Effector memory CD4-positive, alpha-beta T cell (primary cell): ENCODE results near the gene RAB11FIP3.

Experiments
- DNase-seq, 3 donors: peaks; one replicate each; pipeline ENCODE4 v3.0.0-alpha.2; 2020
- H3K27ac ChIP-seq: 2 replicates; pipeline ENCODE4 v1.7.0; 2013; ENCODE audit warnings: mild to moderate bottlenecking, low read length, moderate library complexity; ENCODE audit not compliant: insufficient read depth, poor library complexity, severe bottlenecking
- H3K27me3 ChIP-seq: replicated peaks from 2 replicates; pipeline ENCODE4 v1.7.0; 2013; ENCODE audit warnings: mild to moderate bottlenecking, low read length; ENCODE audit not compliant: insufficient read depth, control insufficient read depth, poor library complexity, severe bottlenecking
- H3K36me3 ChIP-seq: 2 replicates; pipeline ENCODE4 v1.7.0; 2013; ENCODE audit warnings: mild to moderate bottlenecking, low read length, moderate library complexity; ENCODE audit not compliant: control insufficient read depth, insufficient read depth
- H3K4me1 ChIP-seq: 2 replicates; pipeline ENCODE4 v1.7.0; 2013; ENCODE audit warnings: low read length, mild to moderate bottlenecking; ENCODE audit not compliant: control insufficient read depth, insufficient read depth, poor library complexity, severe bottlenecking
- H3K4me3 ChIP-seq: 2 replicates; pipeline ENCODE4 v1.7.0; 2013; ENCODE audit warnings: low read length, low read depth, mild to moderate bottlenecking; ENCODE audit not compliant: insufficient read depth, poor library complexity, severe bottlenecking
- H3K9me3 ChIP-seq: 2 replicates; pipeline ENCODE4 v1.7.0; 2013; ENCODE audit warnings: mild to moderate bottlenecking, low read length, moderate library complexity; ENCODE audit not compliant: control insufficient read depth

The RAB11FIP3 gene

GRCh38 chr16:544517-544916, 119.1 kb downstream of the RAB11FIP3 start:
- Histone ChIP-seq H3K27ac (no peak overlapping the region), H3K36me3 (peaks cover 17% of the 10 kb centered on the region), H3K4me1 (peaks cover 3% of the 10 kb centered on the region), H3K27me3 (no peaks in the 10 kb centered on the region), H3K4me3 (no peak overlapping the region), H3K9me3 (no peaks in the 10 kb centered on the region)
- DNase-seq = no peak

- peak in 2 of 3 donors; percentile 19 to 48 for DNase-seq
- peaks cover 3% of the 10 kb centered on the region for H3K4me1 ChIP-seq
Measured at GRCh38 chr16:546909-547770, 121.7 kb downstream of the RAB11FIP3 start.

GRCh38 chr16:548586-548985, 123.1 kb downstream of the RAB11FIP3 start:
- Histone ChIP-seq H3K4me3 (no peak overlapping the region), H3K27me3 (no peaks in the 10 kb centered on the region), H3K9me3 (no peaks in the 10 kb centered on the region), H3K27ac (no peak overlapping the region), H3K4me1 (peaks cover 3% of the 10 kb centered on the region), H3K36me3 (peaks cover 31% of the 10 kb centered on the region)
- DNase-seq = no peak

More at GRCh38 chr16:546909-547770, 121.7 kb downstream of the RAB11FIP3 start:
- peaks cover 23% of the 10 kb centered on the region for H3K36me3 ChIP-seq
- no peak overlapping the region for H3K4me3 ChIP-seq
- no peak overlapping the region for H3K27ac ChIP-seq
- no peaks in the 10 kb centered on the region for H3K27me3 ChIP-seq
- H3K9me3 ChIP-seq = no peaks in the 10 kb centered on the region

GRCh38 chr16:549544-550263, 124.3 kb downstream of the RAB11FIP3 start:
- no peaks in the 10 kb centered on the region for H3K9me3 ChIP-seq
- H3K27ac ChIP-seq = no peak overlapping the region
- no peaks in the 10 kb centered on the region for H3K27me3 ChIP-seq
- no peak overlapping the region for H3K4me3 ChIP-seq
- DNase-seq = no peak
- H3K36me3 ChIP-seq = peaks cover 32% of the 10 kb centered on the region
- peaks cover 3% of the 10 kb centered on the region for H3K4me1 ChIP-seq

GRCh38 chr16:551210-551609, 125.8 kb downstream of the RAB11FIP3 start:
- no peak overlapping the region for H3K27ac ChIP-seq
- no peaks in the 10 kb centered on the region for H3K27me3 ChIP-seq
- H3K4me1 ChIP-seq = peaks cover 3% of the 10 kb centered on the region
- H3K36me3 ChIP-seq = peaks cover 29% of the 10 kb centered on the region
- no peak for DNase-seq
- no peak overlapping the region for H3K4me3 ChIP-seq
- no peaks in the 10 kb centered on the region for H3K9me3 ChIP-seq

- peaks cover 27% of the 10 kb centered on the region for H3K36me3 ChIP-seq
Measured at GRCh38 chr16:552171-552570, 126.7 kb downstream of the RAB11FIP3 start.

GRCh38 chr16:553601-554296, 128.3 kb downstream of the RAB11FIP3 start:
- Histone ChIP-seq H3K27me3 (peaks cover 3% of the 10 kb centered on the region), H3K27ac (no peak overlapping the region), H3K9me3 (no peaks in the 10 kb centered on the region), H3K36me3 (peaks cover 17% of the 10 kb centered on the region), H3K4me1 (no peaks in the 10 kb centered on the region), H3K4me3 (no peak overlapping the region)
- no peak for DNase-seq

More at GRCh38 chr16:552171-552570, 126.7 kb downstream of the RAB11FIP3 start:
- Histone ChIP-seq H3K9me3 (no peaks in the 10 kb centered on the region), H3K4me3 (no peak overlapping the region), H3K4me1 (peaks cover 3% of the 10 kb centered on the region), H3K27me3 (no peaks in the 10 kb centered on the region), H3K27ac (no peak overlapping the region)
- DNase-seq = no peak

GRCh38 chr16:554297-554621, 128.8 kb downstream of the RAB11FIP3 start:
- H3K9me3 ChIP-seq = no peaks in the 10 kb centered on the region
- no peak overlapping the region for H3K27ac ChIP-seq
- H3K36me3 ChIP-seq = peaks cover 17% of the 10 kb centered on the region
- DNase-seq = no peak
- no peak overlapping the region for H3K4me3 ChIP-seq
- H3K4me1 ChIP-seq = no peaks in the 10 kb centered on the region
- H3K27me3 ChIP-seq = peaks cover 8% of the 10 kb centered on the region

GRCh38 chr16:554640-555365, 129.4 kb downstream of the RAB11FIP3 start:
- DNase-seq = no peak
- Histone ChIP-seq H3K4me3 (no peak overlapping the region), H3K27ac (no peak overlapping the region), H3K36me3 (peaks cover 17% of the 10 kb centered on the region), H3K9me3 (no peaks in the 10 kb centered on the region), H3K27me3 (peaks cover 13% of the 10 kb centered on the region), H3K4me1 (no peaks in the 10 kb centered on the region)
